ENCODE data around the gene EPS15.
A peak's percentile ranks its signal among the peaks of the same experiment; 100 is the strongest.

Gene EPS15

GRCh38 chr1:51347398-51348146, 171.5 kb downstream of the EPS15 start:
- no peak for DNase-seq (ENCODE audit: low spot score)
- TF ChIP-seq CTCF (IDR thresholded peaks at IDR 0.05; ENCODE audit: extremely low read depth, insufficient read depth, missing control alignments) = no peak
- in situ Hi-C loops (cut with MboI; ENCODE audit: low pct_unique_long_range_greater_than_20kb, low sequenced_read_pairs, unreplicated experiment) = no loop called here

GRCh38 chr1:51346086-51346942, 172.8 kb downstream of the EPS15 start:
- in situ Hi-C loops (cut with MboI; ENCODE audit: low pct_unique_long_range_greater_than_20kb, low sequenced_read_pairs, unreplicated experiment) = no loop called here
- DNase-seq (ENCODE audit: low spot score) = no peak
- TF ChIP-seq CTCF (IDR thresholded peaks at IDR 0.05; ENCODE audit: extremely low read depth, insufficient read depth, missing control alignments) = no peak

GRCh38 chr1:51345300-51345687, 173.8 kb downstream of the EPS15 start:
- TF ChIP-seq CTCF (IDR thresholded peaks at IDR 0.05; ENCODE audit: extremely low read depth, insufficient read depth, missing control alignments) = no peak
- in situ Hi-C loops (cut with MboI; ENCODE audit: low pct_unique_long_range_greater_than_20kb, low sequenced_read_pairs, unreplicated experiment) = no loop called here
- DNase-seq (ENCODE audit: low spot score) = no peak

GRCh38 chr1:51344602-51345299, 174.3 kb downstream of the EPS15 start:
- peak; percentile 19 for TF ChIP-seq CTCF (IDR thresholded peaks at IDR 0.05; ENCODE audit: extremely low read depth, insufficient read depth, missing control alignments)
- in situ Hi-C loops (cut with MboI; ENCODE audit: low pct_unique_long_range_greater_than_20kb, low sequenced_read_pairs, unreplicated experiment) = no loop called here
- no peak for DNase-seq (ENCODE audit: low spot score)

- in situ Hi-C loops (cut with MboI; ENCODE audit: low pct_unique_long_range_greater_than_20kb, low sequenced_read_pairs, unreplicated experiment) = no loop called here
- DNase-seq (ENCODE audit: low spot score) = no peak
- TF ChIP-seq CTCF (IDR thresholded peaks at IDR 0.05; ENCODE audit: extremely low read depth, insufficient read depth, missing control alignments) = no peak
Measured at GRCh38 chr1:51344276-51344601, 174.8 kb downstream of the EPS15 start.

GRCh38 chr1:51343624-51344023, 175.4 kb downstream of the EPS15 start:
- in situ Hi-C loops (cut with MboI; ENCODE audit: low pct_unique_long_range_greater_than_20kb, low sequenced_read_pairs, unreplicated experiment) = no loop called here
- no peak for TF ChIP-seq CTCF (IDR thresholded peaks at IDR 0.05; ENCODE audit: extremely low read depth, insufficient read depth, missing control alignments)

More at GRCh38 chr1:51343624-51344023, 175.4 kb downstream of the EPS15 start:
- DNase-seq (ENCODE audit: low spot score) = no peak
